Thoracic aorta (tissue), 2 donors: Measurements from ENCODE around the gene TXNL4A. TPM values are rescaled to one million over a fixed set of nuclear protein-coding genes. Genes with fewer than 3 reads are reported as not detected.

Experiments used
- ATAC-seq: fragments of 150-250 bp; one replicate; pipeline ENCODE4 v1.8.0; 2017; ENCODE audit warnings: low read depth; ENCODE audit not compliant: insufficient number of reproducible peaks, low FRiP score
- DNase-seq: peaks from one replicate; pipeline ENCODE4 v3.0.0-alpha.2; 2020; ENCODE audit warnings: low spot score
- H3K27ac ChIP-seq, 2 donors: fragments of 200-600 bp; sonication (generic); 1 replicate in 1 of 2; 2 replicates in 1 of 2; pipeline ENCODE4 v1.5.1; 2016; ENCODE audit warnings: mild to moderate bottlenecking in 2 of 2, moderate library complexity in 2 of 2
- H3K27me3 ChIP-seq: fragments of 200-600 bp; sonication (generic); replicated peaks from 2 replicates; pipeline ENCODE4 v1.6.0; 2016; ENCODE audit warnings: mild to moderate bottlenecking; ENCODE audit not compliant: insufficient read depth
- H3K36me3 ChIP-seq: fragments of 200-600 bp; sonication (generic); one replicate; pipeline ENCODE4 v1.5.1; 2016
- H3K4me1 ChIP-seq, 2 donors: fragments of 200-600 bp; sonication (generic); 1 replicate in 1 of 2; 2 replicates in 1 of 2; pipeline versions ENCODE4 v1.5.1 to v1.6.0; 2016; ENCODE audit warnings: low read depth in 2 of 2, mild to moderate bottlenecking in 1 of 2; ENCODE audit not compliant: control insufficient read depth in 1 of 2
- H3K4me3 ChIP-seq: fragments of 200-600 bp; sonication (generic); 2 replicates; pipeline ENCODE4 v1.5.1; 2016; ENCODE audit warnings: mild to moderate bottlenecking
- H3K9me3 ChIP-seq: fragments of 200-600 bp; sonication (generic); 2 replicates; pipeline ENCODE4 v1.5.1; 2016
- CTCF ChIP-seq: fragments of 200-600 bp; sonication (generic); IDR thresholded peaks from one replicate; pipeline ENCODE4 v1.5.1; 2019; ENCODE audit warnings: antibody characterized with exemption
- total RNA-seq, 2 donors: library from RNA; depleted of rRNA; stranded (reverse); fragments of >200 nt; gene quantifications; one replicate each; pipeline versions ENCODE4 v1.1.0 to v1.2.3, GENCODE V29; 2016

Gene TXNL4A, protein sequence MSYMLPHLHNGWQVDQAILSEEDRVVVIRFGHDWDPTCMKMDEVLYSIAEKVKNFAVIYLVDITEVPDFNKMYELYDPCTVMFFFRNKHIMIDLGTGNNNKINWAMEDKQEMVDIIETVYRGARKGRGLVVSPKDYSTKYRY
- total RNA-seq = 10 to 100 TPM; 12.0 to 31.5 TPM

GRCh38 chr18:79988451-79989194 lies at the start of gene TXNL4A:
TSS of gene TXNL4A (minus strand) at chr18:79988563. CDS start at chr18:79988392, 171 bp downstream.
- H3K4me3 ChIP-seq = peak within 1 kb of the TSS; percentile 96
- ATAC-seq (peak; percentile 85), DNase-seq (peak; percentile 12)
- no peaks in the 10 kb centered on the region for H3K9me3 ChIP-seq
- H3K36me3 ChIP-seq = no peaks in the 10 kb centered on the region
- TF ChIP-seq CTCF = no peak
- H3K4me1 ChIP-seq = peaks cover 16 to 23% of the 10 kb centered on the region in 2 donors
- peak within 1 kb of the TSS; percentile 97 to 98 for H3K27ac ChIP-seq
- no peaks in the 10 kb centered on the region for H3K27me3 ChIP-seq

GRCh38 chr18:80037300-80037699 lies 48.9 kb upstream of the TXNL4A start:
- H3K9me3 ChIP-seq = no peaks in the 10 kb centered on the region
- no peaks in the 10 kb centered on the region for H3K27me3 ChIP-seq
- H3K27ac ChIP-seq = no peak overlapping the region
- H3K4me3 ChIP-seq = no peak overlapping the region
- ATAC-seq (no peak), DNase-seq (no peak)
- TF ChIP-seq CTCF = no peak
- peaks cover 7% of the 10 kb centered on the region for H3K36me3 ChIP-seq
- H3K4me1 ChIP-seq = peaks cover 0 to 11% of the 10 kb centered on the region in 2 donors

- peaks cover 0 to 11% of the 10 kb centered on the region in 2 donors for H3K4me1 ChIP-seq
- ATAC-seq = no peak
- peaks cover 7% of the 10 kb centered on the region for H3K36me3 ChIP-seq
- no peaks in the 10 kb centered on the region for H3K9me3 ChIP-seq
- no peak overlapping the region for H3K4me3 ChIP-seq
- no peak for TF ChIP-seq CTCF
- H3K27ac ChIP-seq = no peak overlapping the region
- no peak for DNase-seq
- no peaks in the 10 kb centered on the region for H3K27me3 ChIP-seq
These were observed 47.6 kb upstream of the TXNL4A start for GRCh38 chr18:80035997-80036396.

DNA sequence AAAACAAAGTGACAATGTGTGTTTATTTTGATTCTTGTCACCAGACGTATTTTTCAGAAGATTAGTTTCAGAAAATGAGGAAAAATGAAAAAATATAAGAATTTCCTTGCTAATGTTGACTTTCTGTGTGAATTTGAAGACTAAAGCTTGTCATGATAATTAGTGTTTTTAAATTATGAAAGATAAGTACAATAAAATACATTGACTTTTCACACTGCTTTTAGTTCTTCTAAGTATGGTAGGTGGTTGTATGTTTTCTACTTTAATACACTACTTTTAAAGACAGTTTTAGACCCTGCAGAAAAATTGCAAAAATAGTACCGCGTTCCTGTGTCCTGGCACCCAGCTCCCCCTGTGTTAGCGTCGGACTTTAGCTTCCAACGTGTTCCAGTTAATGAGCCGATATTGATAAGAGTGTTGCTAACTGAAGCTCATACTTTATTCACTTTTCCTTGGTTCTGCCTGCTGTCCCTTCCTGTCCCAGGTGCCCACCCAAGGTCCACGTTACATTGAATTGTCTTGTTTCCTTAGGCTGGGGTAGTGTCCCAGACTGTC lies 46.6 kb upstream of the TXNL4A start:
- DNase-seq (no peak), ATAC-seq (no peak)
- H3K36me3 ChIP-seq = peaks cover 7% of the 10 kb centered on the region
- peaks cover 0 to 11% of the 10 kb centered on the region in 2 donors for H3K4me1 ChIP-seq
- H3K4me3 ChIP-seq = peak overlapping the region; percentile 92
- H3K9me3 ChIP-seq = no peaks in the 10 kb centered on the region
- no peak for TF ChIP-seq CTCF
- peak overlapping the region; percentile 75 to 80 for H3K27ac ChIP-seq
- no peaks in the 10 kb centered on the region for H3K27me3 ChIP-seq

DNA sequence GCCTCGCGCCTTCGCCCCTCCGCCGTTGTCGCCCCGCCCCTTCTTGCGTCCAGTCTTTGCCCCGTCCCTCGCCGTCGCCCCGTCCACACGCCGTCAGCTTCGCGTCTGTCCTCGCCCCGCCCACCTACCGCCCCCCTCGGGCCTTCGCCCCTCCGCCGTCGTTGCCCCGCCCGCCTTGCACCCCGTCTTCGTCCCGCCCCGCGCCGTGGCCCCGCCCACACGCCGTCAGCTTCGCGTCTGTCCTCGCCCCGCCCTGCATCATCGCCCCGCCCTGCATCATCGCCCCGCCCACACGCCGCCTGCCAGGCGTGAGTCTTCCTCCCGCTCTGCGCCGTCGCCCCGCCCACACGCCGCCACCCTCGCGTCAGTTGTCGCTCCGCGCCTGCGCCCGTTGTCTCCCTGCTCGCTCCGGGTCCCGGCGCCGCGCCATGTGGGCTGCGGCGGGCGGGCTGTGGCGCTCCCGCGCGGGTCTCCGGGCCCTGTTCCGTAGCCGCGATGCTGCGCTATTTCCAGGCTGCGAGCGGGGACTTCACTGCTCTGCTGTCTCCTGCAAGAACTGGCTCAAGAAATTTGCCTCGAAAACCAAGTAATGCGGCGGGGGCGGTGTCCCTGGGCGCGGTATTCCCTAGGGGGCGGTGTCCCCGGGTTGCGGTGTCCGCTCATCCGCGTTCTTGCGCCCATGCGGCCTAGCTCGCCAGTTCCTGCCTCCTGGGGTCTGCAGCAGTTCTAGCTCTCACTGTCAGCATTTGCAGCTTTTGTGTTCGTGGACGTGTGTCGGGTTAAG lies 45.9 kb upstream of the TXNL4A start, which contains the start of gene RBFA:
Gene RBFA, plus strand, starts transcription at position 367 of the 784 bp plus-strand sequence. Its CDS starts 62 bp downstream, at position 429.
- DNase-seq (peak; percentile 95), ATAC-seq (peak; percentile 99)
- H3K36me3 ChIP-seq = peaks cover 7% of the 10 kb centered on the region
- no peaks in the 10 kb centered on the region for H3K27me3 ChIP-seq
- H3K4me1 ChIP-seq = peaks cover 0 to 11% of the 10 kb centered on the region in 2 donors
- no peaks in the 10 kb centered on the region for H3K9me3 ChIP-seq
- peak within 1 kb of the TSS; percentile 75 to 80 for H3K27ac ChIP-seq
- TF ChIP-seq CTCF = no peak
- peak within 1 kb of the TSS; percentile 92 for H3K4me3 ChIP-seq
